Upper lobe of left lung (tissue), 6 donors: Measurements from ENCODE around the gene PLXND1. TPM values are rescaled to one million over a fixed set of nuclear protein-coding genes. Genes with fewer than 3 reads are reported as not detected.

ENCODE experiments used
- ATAC-seq, 2 donors: fragments of 200-7000 bp; cut with Tn5 transposase; one replicate each; pipeline ENCODE4 v1.9.1; 2022; ENCODE audit warnings: mild to moderate bottlenecking in 2 of 2, moderate library complexity in 2 of 2; ENCODE audit not compliant: low FRiP score in 2 of 2
- DNase-seq, 2 donors: peaks; one replicate each; pipeline ENCODE4 v3.0.0-alpha.2; 2019 to 2020
- H3K27ac ChIP-seq, 4 donors: fragments of 200-600 bp; sonication (generic); one replicate each; pipeline ENCODE4 v1.5.1; 2016 to 2019
- H3K27me3 ChIP-seq, 4 donors: fragments of 200-600 bp; sonication (generic); one replicate each; pipeline ENCODE4 v1.5.1; 2017 to 2019
- H3K36me3 ChIP-seq, 4 donors: fragments of 200-600 bp; sonication (generic); one replicate each; pipeline ENCODE4 v1.5.1; 2016 to 2019
- H3K4me1 ChIP-seq, 4 donors: fragments of 200-600 bp; sonication (generic); one replicate each; pipeline ENCODE4 v1.5.1; 2018 to 2019
- H3K4me3 ChIP-seq, 4 donors: fragments of 200-600 bp; sonication (generic); one replicate each; pipeline ENCODE4 v1.5.1; 2017 to 2019; ENCODE audit warnings: mild to moderate bottlenecking in 2 of 4, moderate library complexity in 1 of 4
- H3K9me3 ChIP-seq, 4 donors: fragments of 200-600 bp; sonication (generic); one replicate each; pipeline ENCODE4 v1.5.1; 2018 to 2019
- CTCF ChIP-seq, 6 experiments: fragments of 450-650 bp in 4 of 6; fragments of 200-600 bp in 2 of 6; sonication (generic) in 2 of 6; IDR thresholded peaks; one replicate each; pipeline ENCODE4 v1.5.1; 2016 to 2019; ENCODE audit warnings: antibody characterized with exemption in 6 of 6
- EP300 ChIP-seq, 4 donors: sonication (generic); formaldehyde crosslinking; IDR thresholded peaks; one replicate each; pipeline ENCODE4 v1.5.1; 2017; ENCODE audit warnings: antibody characterized with exemption in 4 of 4, control low read depth in 2 of 4
- POLR2A ChIP-seq, 4 donors: fragments of 450-650 bp; IDR thresholded peaks; one replicate each; pipeline ENCODE4 v1.5.1; 2016 to 2017; ENCODE audit warnings: antibody characterized with exemption in 4 of 4, mild to moderate bottlenecking in 2 of 4
- POLR2AphosphoS5 ChIP-seq, 2 donors: sonication (generic); formaldehyde crosslinking; IDR thresholded peaks; one replicate each; pipeline ENCODE4 v1.5.1; 2017; ENCODE audit warnings: antibody characterized with exemption in 2 of 2
- WGBS, 2 donors: methylation state at CpG; one replicate each; pipeline ENCODE4 v1.1.5; 2017 to 2018; 5-methylcytosine and 5-hydroxymethylcytosine counted together
- total RNA-seq, 6 donors: library from RNA; depleted of rRNA in 4 of 6; stranded (reverse); fragments of >200 nt in 4 of 6; gene quantifications; one replicate each; pipeline versions ENCODE4 v1.1.0 to v1.2.1, GENCODE V29; 2016 to 2021
- donor health status: DM: no; HTN: no; CAD: no; lungs with moderate emphysema.
- donor health status: DM: no; HTN: yes; CAD: no; lungs with severe emphysema.

PLXND1 gene
- total RNA-seq, 6 donors from 2014 or later: 95.3 to 607 (median 227) TPM

GRCh38 chr3:129599607-129600006 is 6.9 kb downstream of the PLXND1 start:
- Histone ChIP-seq H3K4me3 (peak overlapping the region in 1 of 4 donors; percentile 16), H3K27ac (peak overlapping the region; percentile 92 to 95 (median 94))

GRCh38 chr3:129599073-129599472 is 7.4 kb downstream of the PLXND1 start:
- Histone ChIP-seq H3K27ac (peak overlapping the region; percentile 92 to 95 (median 94)), H3K4me1 (peaks cover 97 to 100% (median 99%) of the 10 kb centered on the region in 4 donors), H3K4me3 (peak overlapping the region in 1 of 4 donors; percentile 16), H3K27me3 (no peaks in the 10 kb centered on the region), H3K9me3 (no peaks in the 10 kb centered on the region), H3K36me3 (no peaks in the 10 kb centered on the region)
- TF ChIP-seq POLR2AphosphoS5 (IDR thresholded peaks at IDR 0.05): no peak
- TF ChIP-seq EP300 (IDR thresholded peaks at IDR 0.05): no peak
- TF ChIP-seq CTCF (IDR thresholded peaks at IDR 0.05): no peak
- no peak for ATAC-seq
- whole genome bisulfite sequencing, 2 donors: 75 to 81% methylated on average over 3 to 19 of the region's 19 CpGs
- DNase-seq: peak in 1 of 2 donors; percentile 65

More at GRCh38 chr3:129599607-129600006, 6.9 kb downstream of the PLXND1 start:
- no peaks in the 10 kb centered on the region for H3K27me3 ChIP-seq
- no peaks in the 10 kb centered on the region for H3K36me3 ChIP-seq
- DNase-seq (peak; percentile 36 to 79), ATAC-seq (peak in 1 of 2 donors; percentile 38)
- no peaks in the 10 kb centered on the region for H3K9me3 ChIP-seq
- WGBS, 2 donors: 29 to 53% methylated on average over 2 to 5 of the region's 5 CpGs
- peaks cover 96 to 100% (median 98%) of the 10 kb centered on the region in 4 donors for H3K4me1 ChIP-seq
- TF ChIP-seq CTCF (IDR thresholded peaks at IDR 0.05): no peak
- TF ChIP-seq EP300 (IDR thresholded peaks at IDR 0.05): peak in 1 of 4 donors; percentile 41
- peak; percentile 38 to 53 for TF ChIP-seq POLR2AphosphoS5 (IDR thresholded peaks at IDR 0.05)
- TF ChIP-seq POLR2A (IDR thresholded peaks at IDR 0.05): peak in 2 of 4 donors; percentile 21 to 49

GRCh38 chr3:129598484-129598883 is 8.0 kb downstream of the PLXND1 start:
- DNase-seq: no peak
- H3K27ac ChIP-seq: peak overlapping the region; percentile 92 to 95 (median 94)
- H3K9me3 ChIP-seq: no peaks in the 10 kb centered on the region
- no peaks in the 10 kb centered on the region for H3K36me3 ChIP-seq
- H3K4me1 ChIP-seq: peaks cover 99 to 100% (median 100%) of the 10 kb centered on the region in 4 donors
- no peaks in the 10 kb centered on the region for H3K27me3 ChIP-seq
- WGBS, 2 donors: 80% methylated on average over 11 of the region's 11 CpGs; no CpG with 5 or more reads in 1 of the 2 donors
- TF ChIP-seq POLR2A (IDR thresholded peaks at IDR 0.05) (no peak), POLR2AphosphoS5 (IDR thresholded peaks at IDR 0.05) (no peak), CTCF (IDR thresholded peaks at IDR 0.05) (no peak), EP300 (IDR thresholded peaks at IDR 0.05) (no peak)
- ATAC-seq: no peak
- no peak overlapping the region for H3K4me3 ChIP-seq

- H3K4me3 ChIP-seq: no peak overlapping the region
- H3K9me3 ChIP-seq: no peaks in the 10 kb centered on the region
- peak overlapping the region; percentile 92 to 95 (median 94) for H3K27ac ChIP-seq
- no peaks in the 10 kb centered on the region for H3K27me3 ChIP-seq
- ATAC-seq (no peak), DNase-seq (no peak)
- H3K36me3 ChIP-seq: no peaks in the 10 kb centered on the region
- peaks cover 100% of the 10 kb centered on the region in 4 donors for H3K4me1 ChIP-seq
- TF ChIP-seq EP300 (IDR thresholded peaks at IDR 0.05): no peak
- TF ChIP-seq POLR2A (IDR thresholded peaks at IDR 0.05): no peak
- no peak for TF ChIP-seq POLR2AphosphoS5 (IDR thresholded peaks at IDR 0.05)
- no peak for TF ChIP-seq CTCF (IDR thresholded peaks at IDR 0.05)
- WGBS, 2 donors: 44% methylated on average over 4 of the region's 5 CpGs; no CpG with 5 or more reads in 1 of the 2 donors
These were observed 8.5 kb downstream of the PLXND1 start for GRCh38 chr3:129598000-129598381.
